HepG2 (cell line): ENCODE results near the gene VGLL4. TPM values are rescaled to one million over a fixed set of nuclear protein-coding genes. Genes with fewer than 3 reads are reported as not detected.

Source experiments
- ATAD3A ChIP-seq: sonication (generic); formaldehyde crosslinking; IDR thresholded peaks from 2 replicates; pipeline ENCODE4 v1.4.0; 2020; ENCODE audit warnings: missing genetic modification reagents
- CENPBD1 ChIP-seq: sonication (generic); formaldehyde crosslinking; IDR thresholded peaks from 2 replicates; pipeline ENCODE4 v1.8.0; 2022; ENCODE audit warnings: missing genetic modification reagents, low read depth, mild to moderate bottlenecking, borderline replicate concordance
- DNMT3B ChIP-seq: conservative IDR thresholded peaks from 2 replicates; pipeline ENCODE4 v1.6.1; 2016; ENCODE audit warnings: missing biosample characterization, control low read depth
- FLYWCH1 ChIP-seq: sonication (generic); formaldehyde crosslinking; IDR thresholded peaks from 2 replicates; pipeline ENCODE4 v1.8.1; 2023; ENCODE audit warnings: mild to moderate bottlenecking, missing genetic modification reagents
- GMEB2 ChIP-seq: IDR thresholded peaks from 2 replicates; pipeline ENCODE4 v1.6.1; 2016; ENCODE audit warnings: missing biosample characterization, missing genetic modification reagents, low read depth
- HNRNPUL1 ChIP-seq: fragments of 200-400 bp; formaldehyde crosslinking; IDR thresholded peaks from 2 replicates; pipeline ENCODE4 v1.6.1; 2017; ENCODE audit warnings: low read depth, mild to moderate bottlenecking, low read length, moderate library complexity
- HOXA9 ChIP-seq: sonication (generic); formaldehyde crosslinking; IDR thresholded peaks from 2 replicates; pipeline ENCODE4 v1.8.1; 2022; ENCODE audit warnings: missing genetic modification reagents, mild to moderate bottlenecking, moderate library complexity, borderline replicate concordance
- KDM5B ChIP-seq: sonication (generic); formaldehyde crosslinking; IDR thresholded peaks from 2 replicates; pipeline ENCODE4 v1.4.0; 2020; ENCODE audit warnings: missing genetic modification reagents, mild to moderate bottlenecking, borderline replicate concordance
- MBNL3 ChIP-seq: fragments of 250-450 bp; sonication (Bioruptor Pico); conservative IDR thresholded peaks from 2 replicates; pipeline ENCODE4 v1.8.0; 2022; ENCODE audit warnings: mild to moderate bottlenecking, inconsistent platforms
- MYNN ChIP-seq: sonication (generic); formaldehyde crosslinking; IDR thresholded peaks from 2 replicates; pipeline ENCODE4 v1.4.0; 2020; ENCODE audit warnings: mild to moderate bottlenecking, low read depth, missing genetic modification reagents
- RELA ChIP-seq: sonication (generic); formaldehyde crosslinking; IDR thresholded peaks from 2 replicates; pipeline ENCODE4 v1.4.0; 2020; ENCODE audit warnings: missing genetic modification reagents
- RFXAP ChIP-seq: sonication (generic); formaldehyde crosslinking; IDR thresholded peaks from 2 replicates; pipeline ENCODE4 v1.4.0; 2020; ENCODE audit warnings: missing genetic modification reagents, borderline replicate concordance
- RXRB ChIP-seq: IDR thresholded peaks from 2 replicates; pipeline ENCODE4 v1.6.1; 2016; ENCODE audit warnings: borderline replicate concordance, missing genetic modification reagents, missing compliant biosample characterization
- SKI ChIP-seq: fragments of 450-650 bp; IDR thresholded peaks from one replicate; pipeline ENCODE4 v1.6.1; 2018; ENCODE audit warnings: mild to moderate bottlenecking; ENCODE audit not compliant: partially characterized antibody
- XBP1 ChIP-seq: sonication (generic); formaldehyde crosslinking; IDR thresholded peaks from 2 replicates; pipeline ENCODE4 v1.5.0; 2020; ENCODE audit warnings: missing genetic modification reagents
- ZKSCAN5 ChIP-seq: sonication (generic); formaldehyde crosslinking; IDR thresholded peaks from 2 replicates; pipeline ENCODE4 v1.5.1; 2020; ENCODE audit warnings: mild to moderate bottlenecking, missing genetic modification reagents
- ZNF205 ChIP-seq: IDR thresholded peaks from 2 replicates; pipeline ENCODE4 v1.6.1; 2018; ENCODE audit warnings: missing biosample characterization, missing genetic modification reagents
- ZNF430 ChIP-seq: sonication (generic); formaldehyde crosslinking; IDR thresholded peaks from 2 replicates; pipeline ENCODE4 v1.9.0; 2021; ENCODE audit warnings: mild to moderate bottlenecking, missing genetic modification reagents
- ZNF678 ChIP-seq: sonication (generic); formaldehyde crosslinking; IDR thresholded peaks from 2 replicates; pipeline ENCODE4 v1.4.0; 2020; ENCODE audit warnings: mild to moderate bottlenecking, missing genetic modification reagents
- ZNF850 ChIP-seq: sonication (generic); formaldehyde crosslinking; conservative IDR thresholded peaks from 2 replicates; pipeline ENCODE4 v1.9.0; 2021; ENCODE audit warnings: mild to moderate bottlenecking, missing genetic modification reagents
- polyA plus RNA-seq, 8 experiments: library from polyadenylated mRNA; depleted of rRNA in 3 of 8; stranded (reverse) in 7 of 8; unstranded in 1 of 8; fragments of >200 nt; fragmentation: Illumina TruSeq in 4 of 8; extraction: Trizol in 4 of 8; gene quantifications; 2 replicates each; pipeline versions ENCODE4 v1.2.1 to v1.2.3, GENCODE V29; 2011 to 2016; ENCODE audit warnings: low read depth in 4 of 8, missing spikeins in 1 of 8, mixed read lengths in 1 of 8; ENCODE audit not compliant: insufficient read depth in 1 of 8
- total RNA-seq, 5 experiments: library from RNA; depleted of rRNA; stranded (reverse); fragments of >200 nt; fragmentation: Illumina TruSeq; extraction: Trizol; gene quantifications; 2 replicates each; pipeline ENCODE4 v1.2.3, GENCODE V29; 2016; ENCODE audit warnings: low read depth in 1 of 5
- TF ChIP-seq, protein P1 (sequence below): sonication (generic); formaldehyde crosslinking; IDR thresholded peaks from 2 replicates; pipeline ENCODE4; 2020; ENCODE audit warnings: missing genetic modification reagents, mild to moderate bottlenecking, borderline replicate concordance
- TF ChIP-seq, protein P2 (sequence below): sonication (generic); formaldehyde crosslinking; IDR thresholded peaks from 2 replicates; pipeline ENCODE4 v1.5.0; 2020; ENCODE audit warnings: mild to moderate bottlenecking, missing genetic modification reagents, moderate library complexity

Gene VGLL4
- total and polyA plus RNA-seq, 2 of the 13 experiments (the other 11 are each of a cell fraction or from before 2014, with no cell fraction given), result 23.2 to 39.0 TPM

- TF ChIP-seq, protein P1, sequence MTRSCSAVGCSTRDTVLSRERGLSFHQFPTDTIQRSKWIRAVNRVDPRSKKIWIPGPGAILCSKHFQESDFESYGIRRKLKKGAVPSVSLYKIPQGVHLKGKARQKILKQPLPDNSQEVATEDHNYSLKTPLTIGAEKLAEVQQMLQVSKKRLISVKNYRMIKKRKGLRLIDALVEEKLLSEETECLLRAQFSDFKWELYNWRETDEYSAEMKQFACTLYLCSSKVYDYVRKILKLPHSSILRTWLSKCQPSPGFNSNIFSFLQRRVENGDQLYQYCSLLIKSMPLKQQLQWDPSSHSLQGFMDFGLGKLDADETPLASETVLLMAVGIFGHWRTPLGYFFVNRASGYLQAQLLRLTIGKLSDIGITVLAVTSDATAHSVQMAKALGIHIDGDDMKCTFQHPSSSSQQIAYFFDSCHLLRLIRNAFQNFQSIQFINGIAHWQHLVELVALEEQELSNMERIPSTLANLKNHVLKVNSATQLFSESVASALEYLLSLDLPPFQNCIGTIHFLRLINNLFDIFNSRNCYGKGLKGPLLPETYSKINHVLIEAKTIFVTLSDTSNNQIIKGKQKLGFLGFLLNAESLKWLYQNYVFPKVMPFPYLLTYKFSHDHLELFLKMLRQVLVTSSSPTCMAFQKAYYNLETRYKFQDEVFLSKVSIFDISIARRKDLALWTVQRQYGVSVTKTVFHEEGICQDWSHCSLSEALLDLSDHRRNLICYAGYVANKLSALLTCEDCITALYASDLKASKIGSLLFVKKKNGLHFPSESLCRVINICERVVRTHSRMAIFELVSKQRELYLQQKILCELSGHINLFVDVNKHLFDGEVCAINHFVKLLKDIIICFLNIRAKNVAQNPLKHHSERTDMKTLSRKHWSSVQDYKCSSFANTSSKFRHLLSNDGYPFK, result peak; percentile 39; the same call in 1 of the 2 replicates
- no peak for TF ChIP-seq CENPBD1 (CRISPR knock-in tag)
- TF ChIP-seq ZNF205 (CRISPR knock-in tag), result peak; percentile 85
- TF ChIP-seq, protein P2, sequence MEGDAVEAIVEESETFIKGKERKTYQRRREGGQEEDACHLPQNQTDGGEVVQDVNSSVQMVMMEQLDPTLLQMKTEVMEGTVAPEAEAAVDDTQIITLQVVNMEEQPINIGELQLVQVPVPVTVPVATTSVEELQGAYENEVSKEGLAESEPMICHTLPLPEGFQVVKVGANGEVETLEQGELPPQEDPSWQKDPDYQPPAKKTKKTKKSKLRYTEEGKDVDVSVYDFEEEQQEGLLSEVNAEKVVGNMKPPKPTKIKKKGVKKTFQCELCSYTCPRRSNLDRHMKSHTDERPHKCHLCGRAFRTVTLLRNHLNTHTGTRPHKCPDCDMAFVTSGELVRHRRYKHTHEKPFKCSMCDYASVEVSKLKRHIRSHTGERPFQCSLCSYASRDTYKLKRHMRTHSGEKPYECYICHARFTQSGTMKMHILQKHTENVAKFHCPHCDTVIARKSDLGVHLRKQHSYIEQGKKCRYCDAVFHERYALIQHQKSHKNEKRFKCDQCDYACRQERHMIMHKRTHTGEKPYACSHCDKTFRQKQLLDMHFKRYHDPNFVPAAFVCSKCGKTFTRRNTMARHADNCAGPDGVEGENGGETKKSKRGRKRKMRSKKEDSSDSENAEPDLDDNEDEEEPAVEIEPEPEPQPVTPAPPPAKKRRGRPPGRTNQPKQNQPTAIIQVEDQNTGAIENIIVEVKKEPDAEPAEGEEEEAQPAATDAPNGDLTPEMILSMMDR (CRISPR knock-in tag), result peak; percentile 92
- no peak for TF ChIP-seq ZNF678 (CRISPR knock-in tag)
- TF ChIP-seq HNRNPUL1, result no peak
- TF ChIP-seq ZKSCAN5 (CRISPR knock-in tag), result no peak
- TF ChIP-seq GMEB2 (CRISPR knock-in tag), result no peak
- no peak for TF ChIP-seq HOXA9 (CRISPR knock-in tag)
- no peak for TF ChIP-seq XBP1
- TF ChIP-seq RELA, result 0 out of 2 replicates have a peak, but pooled peaks have one; percentile 22
- TF ChIP-seq SKI, result no peak
- no peak for TF ChIP-seq ZNF430
- TF ChIP-seq ATAD3A, result no peak
- TF ChIP-seq MBNL3 (CRISPR knock-in tag), result no peak
- peak; percentile 60; the same call in 1 of the 2 replicates for TF ChIP-seq RXRB
- no peak for TF ChIP-seq FLYWCH1 (CRISPR knock-in tag)
- TF ChIP-seq DNMT3B (CRISPR knock-in tag), result no peak
- no peak for TF ChIP-seq MYNN (CRISPR knock-in tag)
- no peak for TF ChIP-seq ZNF850 (CRISPR knock-in tag)
- peak; percentile 57; the same call in 1 of the 2 replicates for TF ChIP-seq KDM5B
- TF ChIP-seq RFXAP (CRISPR knock-in tag), result 0 out of 2 replicates have a peak, but pooled peaks have one; percentile 48
Observed at GRCh38 chr3:11536132-11536935, 107.4 kb downstream of the VGLL4 start (continued).
